Activated CD4-positive, alpha-beta memory T cell treated with anti-CD3 and anti-CD28 coated beads, Interleukin-2, amount 10 ng/mL, durations not matched to agents 7 days and 5 days (primary cell): Measurements from ENCODE around the gene SIRT3. TPM values are rescaled to one million over a fixed set of nuclear protein-coding genes. Genes with fewer than 3 reads are reported as not detected.

ENCODE experiments used
- CTCF ChIA-PET: fragments of 350-600 bp; sonication (Branson Sonifier 250); formaldehyde crosslinking; loops from one replicate; lab custom pipeline; 2021; ENCODE audit warnings: antibody characterized with exemption, inconsistent platforms; lab: Charles Lee
- POLR2A ChIA-PET: fragments of 350-600 bp; sonication (Branson Sonifier 250); formaldehyde crosslinking; loops from one replicate; lab custom pipeline; 2021; ENCODE audit warnings: antibody characterized with exemption; lab: Charles Lee
- DNase-seq: peaks from one replicate; pipeline ENCODE4 v3.0.0-alpha.2; 2020
- H3K27ac Mint-ChIP-seq: one replicate; pipeline ENCODE4 v1.8.0; 2021; ENCODE audit warnings: mild to moderate bottlenecking, mixed read lengths
- H3K27me3 Mint-ChIP-seq: one replicate; pipeline ENCODE4 v1.8.0; 2021; ENCODE audit warnings: mixed read lengths
- H3K36me3 Mint-ChIP-seq: one replicate; pipeline ENCODE4 v1.8.0; 2021; ENCODE audit warnings: low read depth, mixed read lengths
- H3K4me1 Mint-ChIP-seq: one replicate; pipeline ENCODE4 v1.8.0; 2021; ENCODE audit warnings: mixed read lengths
- H3K4me3 Mint-ChIP-seq: one replicate; pipeline ENCODE4 v1.8.0; 2021; ENCODE audit warnings: mild to moderate bottlenecking, mixed read lengths
- H3K9me3 Mint-ChIP-seq: one replicate; pipeline ENCODE4 v1.8.0; 2021; ENCODE audit warnings: mixed read lengths
- total RNA-seq, 2 experiments: library from RNA; stranded (reverse); gene quantifications; one replicate each; pipeline ENCODE4 v1.2.3, GENCODE V29; 2021

Gene SIRT3
- total RNA-seq = 10 to 100 TPM; 11.6 to 16.3 TPM

DNA sequence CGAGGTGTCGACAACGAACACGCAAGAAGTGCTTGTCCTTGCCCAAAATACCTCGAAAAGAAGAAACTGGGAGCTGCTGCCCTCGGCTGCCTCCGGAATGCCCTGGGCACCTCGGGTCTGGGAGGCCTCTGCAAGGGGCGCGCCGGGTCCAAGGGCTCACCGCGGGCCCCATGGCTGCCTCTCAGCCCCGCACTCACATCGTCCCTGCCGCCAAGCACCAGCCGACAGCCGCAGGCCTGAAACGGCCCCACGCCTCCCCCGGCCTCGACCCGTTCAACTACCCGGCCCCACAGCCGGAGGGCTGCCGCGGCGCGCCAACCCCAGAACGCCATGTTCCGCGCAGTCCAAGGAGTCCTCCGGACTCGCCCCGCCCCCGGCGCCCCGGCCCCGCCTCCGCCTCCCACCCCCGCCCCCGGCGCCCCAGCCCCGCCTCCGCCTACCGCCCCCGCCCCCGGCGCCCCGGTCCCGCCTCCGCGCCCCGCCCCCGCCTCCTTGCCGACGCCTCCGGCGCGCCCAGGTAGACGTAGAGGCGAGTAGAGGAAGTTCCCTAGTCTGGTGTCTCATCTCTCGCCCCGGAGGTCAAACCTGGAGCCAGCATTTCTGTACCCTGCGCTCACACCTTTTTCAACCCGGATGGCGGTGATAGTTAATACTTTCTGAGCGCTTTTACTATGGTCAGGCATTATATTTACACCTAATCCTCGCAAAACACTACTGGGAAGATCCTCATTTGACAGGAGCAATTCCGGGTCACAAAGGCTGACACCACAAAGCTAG is at the start of gene SIRT3:
SIRT3 (minus strand) TSS at position 346 of the 777 bp plus-strand sequence; CDS start at position 332, 14 bp downstream.
- ChIA-PET CTCF (interaction anchor here (1.1 to 2.3 kb wide), 5 partner anchors 14 to 459 kb away, joined by 3 to 14 read pairs (median 4); partner anchors contain the start of genes BET1L, DEAF1, RIC8A and TMEM80), POLR2A (interaction anchor here (0.7 to 4.3 kb wide), 22 partner anchors 7 to 270 kb away, joined by 3 to 51 read pairs (median 6); partner anchors contain the start of genes BET1L, NLRP6, PGGHG and RIC8A)
- no peaks in the 10 kb centered on the region for H3K27me3 Mint-ChIP-seq
- H3K4me1 Mint-ChIP-seq = peaks cover 41% of the 10 kb centered on the region
- peak within 1 kb of the TSS; percentile 92 for H3K4me3 Mint-ChIP-seq
- H3K9me3 Mint-ChIP-seq = no peaks in the 10 kb centered on the region
- DNase-seq = peak; percentile 88
- H3K27ac Mint-ChIP-seq = peak within 1 kb of the TSS; percentile 98
- peaks cover 20% of the 10 kb centered on the region for H3K36me3 Mint-ChIP-seq

DNA sequence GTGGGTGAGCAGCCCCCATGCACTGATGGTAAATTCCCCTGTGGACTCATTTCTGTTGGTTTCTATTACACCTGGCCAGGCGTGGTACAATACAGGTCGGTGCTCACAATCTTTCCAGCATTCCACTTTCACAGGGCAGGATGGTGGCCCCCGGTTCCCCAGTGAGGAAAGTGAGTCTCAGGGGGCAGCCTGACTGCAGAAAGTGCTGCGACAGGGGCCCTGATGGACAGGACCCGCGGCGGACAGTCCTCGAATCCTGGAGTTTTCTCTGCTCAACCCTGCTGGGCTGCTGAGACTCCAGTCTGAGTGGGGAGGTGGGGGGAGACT is 49.7 kb upstream of the SIRT3 start:
- POLR2A ChIA-PET = interaction anchor here (3.3 kb wide), 1 partner anchor 18 kb away, joined by 32 read pairs; no protein-coding TSS in a partner anchor
- Mint-ChIP-seq H3K9me3 (no peaks in the 10 kb centered on the region), H3K27ac (no peak overlapping the region), H3K36me3 (peaks cover 15% of the 10 kb centered on the region), H3K27me3 (peaks cover 35% of the 10 kb centered on the region), H3K4me1 (peaks cover 50% of the 10 kb centered on the region), H3K4me3 (no peak overlapping the region)
- peak; percentile 15 for DNase-seq
- CTCF ChIA-PET = interaction anchor here (1.3 kb wide), 1 partner anchor 17 kb away, joined by 3 read pairs; no protein-coding TSS in a partner anchor

- Mint-ChIP-seq H3K4me1 (peaks cover 48% of the 10 kb centered on the region), H3K4me3 (no peak overlapping the region), H3K36me3 (peaks cover 14% of the 10 kb centered on the region), H3K27ac (no peak overlapping the region), H3K27me3 (peaks cover 37% of the 10 kb centered on the region), H3K9me3 (no peaks in the 10 kb centered on the region)
- ChIA-PET POLR2A (interaction anchor here (1.0 to 8.1 kb wide), 2 partner anchors 14 to 17 kb away, joined by 3 to 75 read pairs; no protein-coding TSS in a partner anchor), CTCF (interaction anchor here (1.3 kb wide), 1 partner anchor 17 kb away, joined by 3 read pairs; no protein-coding TSS in a partner anchor)
- DNase-seq = peak; percentile 13
These were observed 49.1 kb upstream of the SIRT3 start for GRCh38 chr11:285021-285893.

DNA sequence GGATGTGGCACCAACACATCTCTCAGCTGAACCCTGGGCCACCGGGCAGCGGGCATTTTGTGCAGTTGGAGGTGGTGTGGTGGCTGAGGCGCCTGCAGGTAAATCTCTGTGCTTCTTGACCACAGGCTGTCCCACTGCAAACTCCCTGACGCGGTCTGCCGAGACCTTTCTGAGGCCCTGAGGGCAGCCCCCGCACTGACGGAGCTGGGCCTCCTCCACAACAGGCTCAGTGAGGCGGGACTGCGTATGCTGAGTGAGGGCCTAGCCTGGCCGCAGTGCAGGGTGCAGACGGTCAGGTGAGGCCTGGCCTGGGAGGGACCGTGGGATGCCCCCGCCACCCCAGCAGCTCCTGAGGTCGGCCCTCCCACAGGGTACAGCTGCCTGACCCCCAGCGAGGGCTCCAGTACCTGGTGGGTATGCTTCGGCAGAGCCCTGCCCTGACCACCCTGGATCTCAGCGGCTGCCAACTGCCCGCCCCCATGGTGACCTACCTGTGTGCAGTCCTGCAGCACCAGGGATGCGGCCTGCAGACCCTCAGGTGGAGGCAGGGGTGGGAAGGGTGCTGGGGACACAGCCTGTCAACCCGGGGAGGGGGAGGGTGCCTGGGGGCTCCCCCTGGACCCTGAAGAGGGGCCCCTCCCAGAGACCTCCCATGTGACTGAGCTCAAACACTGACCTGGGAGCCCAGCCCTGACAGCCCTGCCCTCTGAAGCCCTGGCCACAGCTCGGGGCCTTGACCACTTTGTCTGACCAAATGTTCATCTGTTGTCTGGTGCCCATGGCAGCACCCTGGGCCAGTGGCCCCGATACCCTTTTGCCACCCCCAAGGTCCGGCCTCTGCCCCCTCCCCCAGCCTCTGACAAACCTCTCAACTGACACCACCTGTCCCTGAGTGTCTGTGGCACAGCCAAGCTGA is 48.2 kb upstream of the SIRT3 start:
- Mint-ChIP-seq H3K4me3 (no peak overlapping the region), H3K9me3 (no peaks in the 10 kb centered on the region), H3K36me3 (peaks cover 14% of the 10 kb centered on the region), H3K27me3 (peaks cover 39% of the 10 kb centered on the region), H3K27ac (no peak overlapping the region), H3K4me1 (peaks cover 47% of the 10 kb centered on the region)
- ChIA-PET CTCF (interaction anchor here (0.8 kb wide), 2 partner anchors 33 to 82 kb away, joined by 3 read pairs; no protein-coding TSS in a partner anchor), POLR2A (interaction anchor here (1.0 to 8.1 kb wide), 3 partner anchors 13 to 77 kb away, joined by 3 to 75 read pairs (median 4); partner anchors contain the start of genes BET1L and RIC8A)
- DNase-seq = peak; percentile 15

- Mint-ChIP-seq H3K36me3 (peaks cover 16% of the 10 kb centered on the region), H3K4me3 (no peak overlapping the region), H3K9me3 (no peaks in the 10 kb centered on the region), H3K4me1 (peaks cover 50% of the 10 kb centered on the region), H3K27me3 (peaks cover 41% of the 10 kb centered on the region), H3K27ac (no peak overlapping the region)
- POLR2A ChIA-PET = interaction anchor here (1.7 to 8.1 kb wide), 2 partner anchors 16 to 76 kb away, joined by 4 to 75 read pairs; partner anchors contain the start of genes BET1L and RIC8A
- CTCF ChIA-PET = interaction anchor here (0.8 kb wide), 2 partner anchors 32 to 82 kb away, joined by 3 read pairs; no protein-coding TSS in a partner anchor
- DNase-seq = peak; percentile 6
These were observed 47.4 kb upstream of the SIRT3 start for GRCh38 chr11:283405-284104.

GRCh38 chr11:282630-283360 is 46.7 kb upstream of the SIRT3 start:
- Mint-ChIP-seq H3K9me3 (peaks cover under 1% of the 10 kb centered on the region), H3K36me3 (peaks cover 12% of the 10 kb centered on the region), H3K4me3 (peak overlapping the region; percentile 66), H3K4me1 (peaks cover 52% of the 10 kb centered on the region), H3K27ac (no peak overlapping the region), H3K27me3 (peaks cover 49% of the 10 kb centered on the region)
- ChIA-PET POLR2A (interaction anchor here (1.0 to 8.1 kb wide), 3 partner anchors 15 to 76 kb away, joined by 3 to 75 read pairs (median 4); partner anchors contain the start of genes BET1L and RIC8A), CTCF (interaction anchor here (0.8 kb wide), 1 partner anchor 31 kb away, joined by 3 read pairs; no protein-coding TSS in a partner anchor)
- DNase-seq = peak; percentile 11

DNA sequence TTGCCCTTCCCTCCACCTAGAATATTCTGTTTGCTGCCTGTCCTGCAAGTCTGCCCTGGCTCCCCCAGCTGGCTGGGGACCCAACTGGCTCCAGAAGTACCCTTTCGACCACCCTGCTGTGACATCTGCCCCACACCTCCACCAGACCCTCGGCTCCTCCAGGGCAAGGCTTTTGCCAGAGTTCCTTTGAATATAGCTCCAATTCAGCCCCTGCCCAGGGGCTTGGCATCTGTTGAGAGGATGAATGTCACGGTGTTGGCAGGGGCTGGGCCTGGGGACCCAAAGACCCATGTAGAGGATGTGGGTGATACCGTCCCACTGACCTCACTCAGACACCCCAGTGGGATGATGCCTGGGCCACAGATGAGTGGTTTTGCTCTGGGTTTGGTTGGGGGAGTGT is 46.0 kb upstream of the SIRT3 start:
- CTCF ChIA-PET = interaction anchor here (1.7 kb wide), 1 partner anchor 31 kb away, joined by 9 read pairs; no protein-coding TSS in a partner anchor
- Mint-ChIP-seq H3K4me1 (peaks cover 53% of the 10 kb centered on the region), H3K27ac (no peak overlapping the region), H3K4me3 (peak overlapping the region; percentile 66), H3K27me3 (peaks cover 54% of the 10 kb centered on the region), H3K9me3 (peaks cover 4% of the 10 kb centered on the region), H3K36me3 (peaks cover 14% of the 10 kb centered on the region)
- peak; percentile 10 for DNase-seq
- POLR2A ChIA-PET = interaction anchor here (1.0 to 8.1 kb wide), 4 partner anchors 8 to 73 kb away, joined by 3 to 75 read pairs (median 10); no protein-coding TSS in a partner anchor

- H3K27me3 Mint-ChIP-seq = peaks cover 55% of the 10 kb centered on the region
- no peak overlapping the region for H3K27ac Mint-ChIP-seq
- H3K4me3 Mint-ChIP-seq = peak overlapping the region; percentile 66
- peaks cover 4% of the 10 kb centered on the region for H3K9me3 Mint-ChIP-seq
- ChIA-PET CTCF (interaction anchor here (1.1 to 1.8 kb wide), 3 partner anchors 31 to 74 kb away, joined by 3 to 9 read pairs (median 4); no protein-coding TSS in a partner anchor), POLR2A (interaction anchor here (0.9 to 8.1 kb wide), 7 partner anchors 9 to 35 kb away, joined by 3 to 75 read pairs (median 14); no protein-coding TSS in a partner anchor)
- H3K4me1 Mint-ChIP-seq = peaks cover 53% of the 10 kb centered on the region
- peaks cover 18% of the 10 kb centered on the region for H3K36me3 Mint-ChIP-seq
- no peak for DNase-seq
These were observed 45.5 kb upstream of the SIRT3 start for GRCh38 chr11:281486-282161.

- Mint-ChIP-seq H3K27ac (peak overlapping the region; percentile 52), H3K27me3 (peaks cover 62% of the 10 kb centered on the region), H3K9me3 (peaks cover 4% of the 10 kb centered on the region), H3K4me3 (peak overlapping the region; percentile 66), H3K4me1 (peaks cover 51% of the 10 kb centered on the region), H3K36me3 (peaks cover 23% of the 10 kb centered on the region)
- POLR2A ChIA-PET = interaction anchor here (0.9 to 8.1 kb wide), 9 partner anchors 7 to 44 kb away, joined by 3 to 75 read pairs (median 14); partner anchors contain the start of gene PGGHG
- DNase-seq = peak; percentile 54
- CTCF ChIA-PET = interaction anchor here (1.1 to 1.8 kb wide), 4 partner anchors 25 to 74 kb away, joined by 3 to 9 read pairs (median 4); no protein-coding TSS in a partner anchor
These were observed 44.8 kb upstream of the SIRT3 start for GRCh38 chr11:280706-281485.
